ENCODE results near the gene DNAH8. TPM values are rescaled to one million over a fixed set of nuclear protein-coding genes. Genes with fewer than 3 reads are reported as not detected.

Gene DNAH8
- total and polyA plus RNA-seq, 2 experiments from 2014 or later, result 0.03 to 0.15 TPM

- no peaks in the 10 kb centered on the region for H3K27me3 ChIP-seq
- H3K36me3 ChIP-seq (replicated peaks; ENCODE audit: insufficient read depth, low read depth), result no peaks in the 10 kb centered on the region
- no peak overlapping the region for H2AFZ ChIP-seq
- H4K20me1 ChIP-seq (ENCODE audit: insufficient read depth, poor library complexity, severe bottlenecking), result no peaks in the 10 kb centered on the region
- WGBS (ENCODE audit: low lambda C conversion rate, missing lambda C conversion rate), result 90% methylated on average over 1 of the region's 1 CpG
- no peak for DNase-seq (ENCODE audit: low spot score)
- H3K4me3 ChIP-seq, result no peak overlapping the region
- no peaks in the 10 kb centered on the region for H3K4me1 ChIP-seq (ENCODE audit: insufficient read depth)
- H3K27ac ChIP-seq, result no peak overlapping the region
- no peak for TF ChIP-seq EZH2phosphoT487 (IDR thresholded peaks at IDR 0.05; ENCODE audit: low read depth, severe bottlenecking, unreplicated experiment)
- TF ChIP-seq CTCF (IDR thresholded peaks at IDR 0.05; ENCODE audit: poor library complexity), result no peak
- no peak for TF ChIP-seq EZH2 (IDR thresholded peaks at IDR 0.05; ENCODE audit: borderline replicate concordance)
- no peaks in the 10 kb centered on the region for H3K9me2 ChIP-seq (replicated peaks; ENCODE audit: insufficient read depth)
- H3K4me2 ChIP-seq, result no peak overlapping the region
- no peaks in the 10 kb centered on the region for H3K9me3 ChIP-seq (ENCODE audit: low read depth)
- H3K79me2 ChIP-seq, result no peaks in the 10 kb centered on the region
Measured at GRCh38 chr6:38846844-38847243, 131.7 kb downstream of the DNAH8 start.

- H3K79me2 ChIP-seq, result no peaks in the 10 kb centered on the region
- no peaks in the 10 kb centered on the region for H3K9me2 ChIP-seq (replicated peaks; ENCODE audit: insufficient read depth)
- no peaks in the 10 kb centered on the region for H3K36me3 ChIP-seq (replicated peaks; ENCODE audit: insufficient read depth, low read depth)
- no peaks in the 10 kb centered on the region for H3K9me3 ChIP-seq (ENCODE audit: low read depth)
- DNase-seq (ENCODE audit: low spot score), result no peak
- no peak overlapping the region for H3K27ac ChIP-seq
- TF ChIP-seq CTCF (IDR thresholded peaks at IDR 0.05; ENCODE audit: poor library complexity) (no peak), EZH2 (IDR thresholded peaks at IDR 0.05; ENCODE audit: borderline replicate concordance) (no peak), EZH2phosphoT487 (IDR thresholded peaks at IDR 0.05; ENCODE audit: low read depth, severe bottlenecking, unreplicated experiment) (no peak)
- H3K27me3 ChIP-seq, result no peaks in the 10 kb centered on the region
- no peak overlapping the region for H3K4me2 ChIP-seq
- 98% methylated on average over 2 of the region's 2 CpGs for WGBS (ENCODE audit: low lambda C conversion rate, missing lambda C conversion rate)
- no peak overlapping the region for H3K4me3 ChIP-seq
- H4K20me1 ChIP-seq (ENCODE audit: insufficient read depth, poor library complexity, severe bottlenecking), result no peaks in the 10 kb centered on the region
- no peak overlapping the region for H2AFZ ChIP-seq
- no peaks in the 10 kb centered on the region for H3K4me1 ChIP-seq (ENCODE audit: insufficient read depth)
Measured at GRCh38 chr6:38847497-38847896, 132.4 kb downstream of the DNAH8 start.

GRCh38 chr6:38848760-38849159 is 133.6 kb downstream of the DNAH8 start:
- Histone ChIP-seq H3K4me3 (no peak overlapping the region), H3K9me3 (ENCODE audit: low read depth) (no peaks in the 10 kb centered on the region), H3K4me1 (ENCODE audit: insufficient read depth) (no peaks in the 10 kb centered on the region), H3K36me3 (replicated peaks; ENCODE audit: insufficient read depth, low read depth) (no peaks in the 10 kb centered on the region), H3K79me2 (no peaks in the 10 kb centered on the region), H2AFZ (no peak overlapping the region), H3K27me3 (no peaks in the 10 kb centered on the region), H3K9me2 (replicated peaks; ENCODE audit: insufficient read depth) (no peaks in the 10 kb centered on the region), H4K20me1 (ENCODE audit: insufficient read depth, poor library complexity, severe bottlenecking) (no peaks in the 10 kb centered on the region), H3K4me2 (no peak overlapping the region), H3K27ac (no peak overlapping the region)
- DNase-seq (ENCODE audit: low spot score), result no peak
- WGBS (ENCODE audit: low lambda C conversion rate, missing lambda C conversion rate), result 90% methylated on average over 2 of the region's 2 CpGs
- TF ChIP-seq EZH2 (IDR thresholded peaks at IDR 0.05; ENCODE audit: borderline replicate concordance), result no peak
- TF ChIP-seq CTCF (IDR thresholded peaks at IDR 0.05; ENCODE audit: poor library complexity), result no peak
- no peak for TF ChIP-seq EZH2phosphoT487 (IDR thresholded peaks at IDR 0.05; ENCODE audit: low read depth, severe bottlenecking, unreplicated experiment)

GRCh38 chr6:38852215-38852614 is 137.1 kb downstream of the DNAH8 start:
- Histone ChIP-seq H3K4me3 (no peak overlapping the region), H3K9me2 (replicated peaks; ENCODE audit: insufficient read depth) (no peaks in the 10 kb centered on the region), H3K4me1 (ENCODE audit: insufficient read depth) (no peaks in the 10 kb centered on the region), H2AFZ (no peak overlapping the region), H4K20me1 (ENCODE audit: insufficient read depth, poor library complexity, severe bottlenecking) (no peaks in the 10 kb centered on the region), H3K36me3 (replicated peaks; ENCODE audit: insufficient read depth, low read depth) (no peaks in the 10 kb centered on the region), H3K27ac (no peak overlapping the region), H3K4me2 (no peak overlapping the region), H3K27me3 (no peaks in the 10 kb centered on the region), H3K9me3 (ENCODE audit: low read depth) (no peaks in the 10 kb centered on the region), H3K79me2 (no peaks in the 10 kb centered on the region)
- TF ChIP-seq EZH2phosphoT487 (IDR thresholded peaks at IDR 0.05; ENCODE audit: low read depth, severe bottlenecking, unreplicated experiment) (no peak), CTCF (IDR thresholded peaks at IDR 0.05; ENCODE audit: poor library complexity) (no peak), EZH2 (IDR thresholded peaks at IDR 0.05; ENCODE audit: borderline replicate concordance) (no peak)
- WGBS (ENCODE audit: low lambda C conversion rate, missing lambda C conversion rate), result 83% methylated on average over 3 of the region's 3 CpGs
- DNase-seq (ENCODE audit: low spot score), result no peak
